Caco-2 (cell line): ENCODE data around the gene CYP21A2. TPM values are rescaled to one million over a fixed set of nuclear protein-coding genes. Genes with fewer than 3 reads are reported as not detected.

ENCODE experiments used
- BruUV-seq: library from RNA; stranded (reverse); fragments of 400-500 nt; replicated peaks from 2 replicates; lab custom pipeline; 2021; lab: Mats Ljungman, UMichigan
- CTCF ChIA-PET: fragments of 300-600 bp; sonication (Branson Sonifier 250); formaldehyde crosslinking; loops from one replicate; lab custom pipeline; 2022; ENCODE audit warnings: antibody characterized with exemption; lab: Charles Lee
- POLR2A ChIA-PET: fragments of 300-600 bp; sonication (Branson Sonifier 250); formaldehyde crosslinking; loops from one replicate; lab custom pipeline; 2022; ENCODE audit warnings: antibody characterized with exemption; lab: Charles Lee
- DNase-seq, 2 experiments: peaks; one replicate each; pipeline versions ENCODE4 v3.0.0 to v3.0.0-alpha.2; 2020 to 2022
- H3K27me3 ChIP-seq: replicated peaks from 2 replicates; pipeline ENCODE4 v1.6.0; 2011; ENCODE audit warnings: low read length; ENCODE audit not compliant: control insufficient read depth, insufficient read depth
- H3K36me3 ChIP-seq: 2 replicates; pipeline ENCODE4 v1.5.1; 2011; ENCODE audit warnings: low read length; ENCODE audit not compliant: control insufficient read depth, insufficient read depth
- H3K4me1 ChIP-seq: fragments of 250-450 bp; sonication (Bioruptor Pico); 2 replicates; pipeline ENCODE4 v1.5.1; 2020; ENCODE audit warnings: mild to moderate bottlenecking
- H3K4me3 ChIP-seq: 2 replicates; pipeline ENCODE4 v1.5.1; 2011; ENCODE audit warnings: low read depth, mild to moderate bottlenecking, control low read depth, low read length
- H3K9me3 ChIP-seq: fragments of 250-450 bp; sonication (Bioruptor Pico); 2 replicates; pipeline ENCODE4 v1.5.1; 2020; ENCODE audit warnings: mild to moderate bottlenecking, moderate library complexity
- H3K27ac Mint-ChIP-seq: one replicate; pipeline ENCODE4 v1.8.0; 2022; ENCODE audit warnings: mixed read lengths; ENCODE audit not compliant: unreplicated experiment
- H3K27me3 Mint-ChIP-seq: one replicate; pipeline ENCODE4 v1.8.0; 2022; ENCODE audit warnings: mixed read lengths; ENCODE audit not compliant: insufficient read depth, unreplicated experiment
- H3K36me3 Mint-ChIP-seq: one replicate; pipeline ENCODE4 v1.8.0; 2022; ENCODE audit warnings: mild to moderate bottlenecking, mixed read lengths; ENCODE audit not compliant: insufficient read depth, unreplicated experiment
- H3K4me1 Mint-ChIP-seq: one replicate; pipeline ENCODE4 v1.8.0; 2022; ENCODE audit warnings: low read depth, mixed read lengths; ENCODE audit not compliant: unreplicated experiment
- H3K4me3 Mint-ChIP-seq: one replicate; pipeline ENCODE4 v1.8.0; 2022; ENCODE audit warnings: mild to moderate bottlenecking, moderate library complexity, mixed read lengths; ENCODE audit not compliant: unreplicated experiment
- H3K9me3 Mint-ChIP-seq: one replicate; pipeline ENCODE4 v1.8.0; 2022; ENCODE audit warnings: mixed read lengths; ENCODE audit not compliant: unreplicated experiment
- CTCF ChIP-seq, 2 experiments: fragments of 200-600 bp in 1 of 2; IDR thresholded peaks; 1 replicate in 1 of 2; 2 replicates in 1 of 2; pipeline versions ENCODE4 v1.5.1 to v1.8.0; 2011 to 2022; ENCODE audit warnings: antibody characterized with exemption in 1 of 2, control low read depth in 1 of 2, inconsistent platforms in 1 of 2, low read depth in 1 of 2, low read length in 1 of 2, mild to moderate bottlenecking in 1 of 2, moderate library complexity in 1 of 2; ENCODE audit not compliant: insufficient read depth in 1 of 2, severe bottlenecking in 1 of 2, unreplicated experiment in 1 of 2
- intact Hi-C: fragments of 100-400 bp; cut with micrococcal nuclease; formaldehyde crosslinking; loops from one replicate; pipeline ENCODE4 v1.10.0; 2022; ENCODE audit not compliant: unreplicated experiment
- total RNA-seq: library from RNA; stranded (reverse); gene quantifications from 2 replicates; pipeline ENCODE4 v1.2.3, GENCODE V29; 2022

The CYP21A2 gene
- total RNA-seq, 1 experiment from 2014 or later = not detected

- Histone ChIP-seq H3K4me3 (no peak overlapping the region), H3K9me3 (no peaks in the 10 kb centered on the region), H3K36me3 (no peaks in the 10 kb centered on the region), H3K27me3 (no peaks in the 10 kb centered on the region), H3K4me1 (no peaks in the 10 kb centered on the region)
- Mint-ChIP-seq H3K4me1 (no peaks in the 10 kb centered on the region), H3K27ac (no peak overlapping the region), H3K36me3 (no peaks in the 10 kb centered on the region), H3K4me3 (no peak overlapping the region), H3K9me3 (no peaks in the 10 kb centered on the region), H3K27me3 (no peaks in the 10 kb centered on the region)
- intact Hi-C loops = no loop called here
- ChIA-PET POLR2A (interaction anchor here (0.6 kb wide), 1 partner anchor 327 kb away, joined by 9 read pairs; no protein-coding TSS in a partner anchor), CTCF (no interaction called here)
- no peak for TF ChIP-seq CTCF (IDR thresholded peaks at IDR 0.05; ENCODE audit: insufficient read depth in 1 of 2, low read depth in 1 of 2, low read length in 1 of 2, severe bottlenecking in 1 of 2, unreplicated experiment in 1 of 2)
- BruUV-seq = no TSS peak
- no peak for DNase-seq
Observed at GRCh38 chr6:32068867-32069266, 30.7 kb downstream of the CYP21A2 start.

GRCh38 chr6:32069460-32069859, 31.2 kb downstream of the CYP21A2 start:
- CTCF ChIA-PET = no interaction called here
- no TSS peak for BruUV-seq
- DNase-seq = no peak

GRCh38 chr6:32069878-32070515, 31.8 kb downstream of the CYP21A2 start:
- Mint-ChIP-seq H3K36me3 (no peaks in the 10 kb centered on the region), H3K9me3 (no peaks in the 10 kb centered on the region), H3K4me3 (no peak overlapping the region), H3K27ac (no peak overlapping the region), H3K4me1 (no peaks in the 10 kb centered on the region), H3K27me3 (no peaks in the 10 kb centered on the region)
- Histone ChIP-seq H3K4me1 (no peaks in the 10 kb centered on the region), H3K27me3 (no peaks in the 10 kb centered on the region), H3K4me3 (no peak overlapping the region), H3K36me3 (no peaks in the 10 kb centered on the region), H3K9me3 (no peaks in the 10 kb centered on the region)
- DNase-seq = no peak
- intact Hi-C loops = no loop called here
- ChIA-PET POLR2A (no interaction called here), CTCF (no interaction called here)
- no TSS peak for BruUV-seq
- TF ChIP-seq CTCF (IDR thresholded peaks at IDR 0.05; ENCODE audit: insufficient read depth in 1 of 2, low read depth in 1 of 2, low read length in 1 of 2, severe bottlenecking in 1 of 2, unreplicated experiment in 1 of 2) = no peak

More at GRCh38 chr6:32069460-32069859, 31.2 kb downstream of the CYP21A2 start:
- Mint-ChIP-seq H3K4me1 (no peaks in the 10 kb centered on the region), H3K27ac (no peak overlapping the region), H3K9me3 (no peaks in the 10 kb centered on the region), H3K4me3 (no peak overlapping the region), H3K27me3 (no peaks in the 10 kb centered on the region), H3K36me3 (no peaks in the 10 kb centered on the region)
- Histone ChIP-seq H3K9me3 (no peaks in the 10 kb centered on the region), H3K36me3 (no peaks in the 10 kb centered on the region), H3K4me1 (no peaks in the 10 kb centered on the region), H3K4me3 (no peak overlapping the region), H3K27me3 (no peaks in the 10 kb centered on the region)
- POLR2A ChIA-PET = no interaction called here
- no peak for TF ChIP-seq CTCF (IDR thresholded peaks at IDR 0.05; ENCODE audit: insufficient read depth in 1 of 2, low read depth in 1 of 2, low read length in 1 of 2, severe bottlenecking in 1 of 2, unreplicated experiment in 1 of 2)
- intact Hi-C loops = no loop called here
